K562 (cell line): Measurements from ENCODE around the gene TMEM139.

Source experiments
- RAD21 ChIP-seq, 2 experiments: fragments of 250-450 bp in 1 of 2; fragments of 450-650 bp in 1 of 2; sonication (Bioruptor Pico) in 1 of 2; formaldehyde crosslinking in 1 of 2; IDR thresholded peaks in 1 of 2; conservative IDR thresholded peaks in 1 of 2; 2 replicates each; pipeline versions ENCODE4 v1.4.0 to v1.8.0; 2020 to 2022; ENCODE audit warnings: mild to moderate bottlenecking in 2 of 2, moderate library complexity in 1 of 2
- TF ChIP-seq, protein P1 (sequence below): sonication (generic); formaldehyde crosslinking; IDR thresholded peaks from 2 replicates; pipeline ENCODE4 v1.9.0; 2022; ENCODE audit warnings: mild to moderate bottlenecking, missing genetic modification reagents

DNA sequence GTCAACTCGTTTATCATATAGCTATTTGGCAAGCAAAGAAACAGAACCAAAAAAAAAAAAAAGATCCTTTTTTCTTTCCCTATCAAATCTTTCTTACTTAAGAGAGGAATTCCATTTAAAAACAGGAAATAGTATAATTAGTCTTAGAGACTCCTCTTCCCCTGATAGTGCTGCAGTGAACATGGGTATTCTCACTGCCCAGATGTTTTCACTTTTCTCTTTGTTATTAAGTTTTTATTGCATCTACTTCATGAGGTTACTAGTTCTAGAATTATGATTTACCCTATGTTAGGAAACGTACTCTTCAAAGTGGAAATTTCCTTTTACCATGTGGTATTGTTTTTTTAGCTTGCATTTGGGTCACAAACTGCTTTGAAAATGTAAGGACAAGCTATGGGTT, 11.9 kb downstream of the TMEM139 start:
- TF ChIP-seq, protein P1, sequence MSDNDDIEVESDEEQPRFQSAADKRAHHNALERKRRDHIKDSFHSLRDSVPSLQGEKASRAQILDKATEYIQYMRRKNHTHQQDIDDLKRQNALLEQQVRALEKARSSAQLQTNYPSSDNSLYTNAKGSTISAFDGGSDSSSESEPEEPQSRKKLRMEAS (CRISPR knock-in tag): no peak
- no peak for TF ChIP-seq RAD21 (CRISPR knock-in tag; conservative IDR thresholded peaks at IDR 0.05 in 1 of 2, IDR thresholded peaks at IDR 0.05 in 1 of 2)
